GM12878 (cell line): Measurements from ENCODE around the gene ZNF75A. TPM values are rescaled to one million over a fixed set of nuclear protein-coding genes. Genes with fewer than 3 reads are reported as not detected.

ENCODE experiments used
- ATF2 ChIP-seq: IDR thresholded peaks from 2 replicates; pipeline ENCODE4 v1.6.1; 2012; ENCODE audit warnings: low read length, inconsistent platforms
- CBFB ChIP-seq: IDR thresholded peaks from 2 replicates; pipeline ENCODE4 v1.6.1; 2016; ENCODE audit warnings: antibody characterized with exemption, low read depth
- CBX5 ChIP-seq: sonication (generic); IDR thresholded peaks from 2 replicates; pipeline ENCODE4 v1.6.1; 2016; ENCODE audit warnings: low read depth, moderate library complexity, mild to moderate bottlenecking, inconsistent platforms
- CHD2 ChIP-seq: IDR thresholded peaks from 2 replicates; pipeline ENCODE4 v1.6.1; 2011; ENCODE audit warnings: low read depth, low read length, improper control_type of control experiment, borderline replicate concordance
- DPF2 ChIP-seq: fragments of 450-650 bp; IDR thresholded peaks from 2 replicates; pipeline ENCODE4 v1.6.1; 2017; ENCODE audit warnings: mild to moderate bottlenecking
- KAT2A ChIP-seq: conservative IDR thresholded peaks from 2 replicates; pipeline ENCODE4 v1.6.1; 2011; ENCODE audit warnings: low read depth, low read length; ENCODE audit not compliant: control insufficient read depth
- MTA2 ChIP-seq: fragments of 450-650 bp; IDR thresholded peaks from 2 replicates; pipeline ENCODE4 v1.6.1; 2016; ENCODE audit warnings: low read depth, mild to moderate bottlenecking, moderate library complexity
- MYC ChIP-seq: IDR thresholded peaks from 2 replicates; pipeline ENCODE4 v1.6.1; 2011; ENCODE audit warnings: mild to moderate bottlenecking, low read length, moderate library complexity, inconsistent platforms; ENCODE audit not compliant: insufficient read depth, insufficient replicate concordance, insufficient read length, severe bottlenecking
- PAX5 ChIP-seq: IDR thresholded peaks from 2 replicates; pipeline ENCODE4 v1.6.1; 2011; ENCODE audit warnings: low read depth, low read length, borderline replicate concordance
- RAD51 ChIP-seq: fragments of 450-650 bp; IDR thresholded peaks from 2 replicates; pipeline ENCODE4 v1.6.1; 2016; ENCODE audit warnings: moderate library complexity, mild to moderate bottlenecking, inconsistent platforms
- SKIL ChIP-seq: fragments of 450-650 bp; IDR thresholded peaks from 2 replicates; pipeline ENCODE4 v1.6.1; 2017; ENCODE audit warnings: mild to moderate bottlenecking, low read depth, inconsistent platforms; ENCODE audit not compliant: poor library complexity, severe bottlenecking
- SMAD5 ChIP-seq: IDR thresholded peaks from 2 replicates; pipeline ENCODE4 v1.6.1; 2016; ENCODE audit warnings: antibody characterized with exemption, low read depth
- TCF3 ChIP-seq: IDR thresholded peaks from 2 replicates; pipeline ENCODE4 v1.6.1; 2012; ENCODE audit warnings: low read depth, mild to moderate bottlenecking, low read length, borderline replicate concordance; ENCODE audit not compliant: insufficient read depth
- WRNIP1 ChIP-seq: IDR thresholded peaks from 2 replicates; pipeline ENCODE4 v1.6.1; 2011; ENCODE audit warnings: low read depth, low read length, improper control_type of control experiment, borderline replicate concordance
- ZBTB4 ChIP-seq: fragments of 450-650 bp; formaldehyde crosslinking; IDR thresholded peaks from 2 replicates; pipeline ENCODE4 v1.4.0; 2022; ENCODE audit warnings: mild to moderate bottlenecking, moderate library complexity
- ZBTB40 ChIP-seq: fragments of 450-650 bp; IDR thresholded peaks from 2 replicates; pipeline ENCODE4 v1.6.1; 2016; ENCODE audit warnings: mild to moderate bottlenecking, moderate library complexity, borderline replicate concordance
- ZNF207 ChIP-seq: fragments of 450-650 bp; IDR thresholded peaks from 2 replicates; pipeline ENCODE4 v1.6.1; 2014; ENCODE audit warnings: antibody characterized with exemption, mild to moderate bottlenecking, borderline replicate concordance
- polyA plus RNA-seq, 11 experiments: library from polyadenylated mRNA; depleted of rRNA in 4 of 11; unstranded in 6 of 11; stranded (reverse) in 5 of 11; fragments of >200 nt; fragmentation: Nextera tagmentation in 4 of 11; fragmentation: Illumina TruSeq in 1 of 11; extraction: Ambion mirVana in 4 of 11; extraction: Trizol in 1 of 11; gene quantifications; 1 replicate in 1 of 11; 2 replicates in 10 of 11; pipeline versions ENCODE4 v1.2.1 to v1.2.3, GENCODE V29; 2011 to 2016; ENCODE audit warnings: inconsistent platforms in 2 of 11, missing spikeins in 2 of 11, low read depth in 1 of 11
- total RNA-seq, 4 experiments: library from RNA; depleted of rRNA in 3 of 4; stranded (reverse); fragments of >200 nt in 3 of 4; fragmentation: Illumina TruSeq in 1 of 4; extraction: Trizol in 1 of 4; gene quantifications; 2 replicates each; pipeline versions ENCODE4 v1.2.1 to v1.2.3, GENCODE V29; 2013 to 2021

Gene ZNF75A
- total and polyA plus RNA-seq, 10 of the 15 experiments (the other 5 are each of a cell fraction or from before 2014, with no cell fraction given): 7.4 to 21.2 (median 16.1) TPM

GRCh38 chr16:3305109-3306068 lies at the start of gene ZNF75A, which contains the start of gene TIGD7 (continued):
- peak; percentile 89 for TF ChIP-seq ZBTB40
- TF ChIP-seq CBX5: peak; percentile 27
- TF ChIP-seq CHD2: no peak
- TF ChIP-seq ZNF207: peak; percentile 36; the same call in 1 of the 2 replicates
- TF ChIP-seq TCF3: 0 out of 2 replicates have a peak, but pooled peaks have one; percentile 17
- TF ChIP-seq CBFB: no peak; the same call in 1 of the 2 replicates
- TF ChIP-seq SMAD5: peak; percentile 75
- TF ChIP-seq WRNIP1: no peak
- TF ChIP-seq PAX5: peak; percentile 8; the same call in 1 of the 2 replicates
- no peak for TF ChIP-seq SKIL
- peak; percentile 53 for TF ChIP-seq MYC
- TF ChIP-seq ATF2: no peak
- no peak for TF ChIP-seq KAT2A
- TF ChIP-seq ZBTB4 (CRISPR knock-in tag): no peak
- TF ChIP-seq RAD51: no peak
- TF ChIP-seq DPF2: peak; percentile 72
- TF ChIP-seq MTA2: no peak
